ENCODE data around the gene LMBR1.

The LMBR1 gene

DNA sequence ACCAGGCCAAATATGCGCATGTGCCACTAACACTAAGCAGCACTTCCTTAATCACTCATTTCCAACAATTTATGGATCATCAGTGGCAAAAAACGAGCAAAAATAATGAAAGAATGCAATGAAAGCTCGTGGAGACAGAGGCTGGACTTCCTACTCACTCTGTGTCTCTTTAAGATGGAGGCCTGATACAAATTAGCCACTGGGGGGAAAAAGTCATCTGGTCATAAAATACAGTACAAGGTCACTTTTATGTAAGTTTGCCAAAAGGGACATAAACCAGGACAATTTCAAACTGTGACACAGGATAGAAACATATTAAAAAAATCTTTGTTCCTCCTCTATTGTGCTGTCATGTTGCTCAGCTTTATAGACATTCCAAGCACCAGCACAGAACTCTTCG, 101.7 kb downstream of the LMBR1 start:
- no peak for DNase-seq

GRCh38 chr7:156790264-156790663, 102.7 kb downstream of the LMBR1 start:
- DNase-seq = no peak

DNA sequence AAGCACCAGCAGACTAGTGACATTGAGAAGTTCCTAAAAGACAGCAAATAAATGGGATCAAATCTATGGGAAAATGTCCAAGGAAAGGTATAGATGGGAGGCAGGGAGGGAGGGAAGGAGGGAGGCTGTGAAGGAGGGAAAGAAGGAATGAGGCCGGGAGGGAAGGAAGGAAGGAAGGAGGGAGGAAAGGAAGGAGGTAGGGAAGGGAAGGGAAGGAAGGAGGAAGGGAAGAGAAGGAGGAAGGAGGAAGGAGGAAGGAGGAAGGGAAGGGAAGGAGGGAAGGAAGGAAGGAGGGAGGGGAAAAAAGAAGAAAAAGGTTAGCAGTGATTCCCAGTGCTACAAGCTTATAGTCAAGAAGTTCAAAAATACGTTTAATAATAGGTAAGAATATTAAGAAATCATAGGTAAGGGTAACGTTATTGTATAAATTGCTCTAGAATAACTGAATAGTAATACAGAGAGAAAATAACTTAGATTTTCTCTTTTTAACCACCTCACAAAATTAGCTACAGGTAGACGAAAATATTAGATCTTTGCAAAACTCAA, 106.9 kb downstream of the LMBR1 start:
- DNase-seq = no peak

DNA sequence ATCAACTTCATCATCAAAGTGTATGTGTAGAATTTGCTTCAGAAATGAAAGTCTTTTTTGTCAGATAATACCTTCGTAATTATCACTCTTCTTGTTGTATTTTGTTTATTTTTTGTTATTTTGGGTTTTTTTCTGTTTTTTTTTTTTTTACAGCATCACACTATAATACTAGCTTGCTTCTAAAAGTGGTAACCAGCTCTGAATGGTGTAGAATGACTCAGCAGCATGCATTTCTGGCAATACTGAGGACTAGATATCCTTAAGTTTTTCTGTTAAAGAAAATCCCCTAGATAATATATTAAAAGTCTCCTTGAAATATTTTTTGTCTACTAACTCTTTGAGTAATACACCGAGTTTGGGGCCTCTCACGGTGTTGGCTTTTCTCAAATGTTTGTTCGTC, 109.1 kb downstream of the LMBR1 start:
- no peak for DNase-seq

DNA sequence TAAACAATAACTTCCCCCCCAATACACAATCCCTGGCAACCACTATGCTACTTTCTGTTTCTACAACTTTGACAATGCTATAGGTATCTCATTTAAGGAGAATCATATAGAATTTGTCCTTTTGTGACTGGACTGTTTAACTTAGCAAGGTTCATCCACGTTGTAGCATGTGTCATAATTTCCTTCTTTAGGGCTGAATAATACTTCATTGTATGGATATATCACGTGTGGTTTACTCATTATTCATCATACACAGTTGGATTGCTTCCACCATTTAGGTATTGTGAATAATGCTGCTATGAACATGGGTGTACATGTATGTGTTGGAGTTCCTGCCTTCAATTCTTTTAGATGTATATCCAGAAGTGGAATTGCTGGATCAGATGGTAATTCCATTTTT, 111.0 kb downstream of the LMBR1 start:
- DNase-seq = no peak

GRCh38 chr7:156780724-156781455, 112.1 kb downstream of the LMBR1 start:
- DNase-seq = no peak

GRCh38 chr7:156778668-156779067, 114.3 kb downstream of the LMBR1 start:
- DNase-seq = no peak

- no peak for DNase-seq
Observed at GRCh38 chr7:156778201-156778600, 114.8 kb downstream of the LMBR1 start.

- DNase-seq = no peak
Observed at GRCh38 chr7:156777364-156778069, 115.5 kb downstream of the LMBR1 start.

- no peak for DNase-seq
Observed at GRCh38 chr7:156776527-156776926, 116.5 kb downstream of the LMBR1 start.

DNA sequence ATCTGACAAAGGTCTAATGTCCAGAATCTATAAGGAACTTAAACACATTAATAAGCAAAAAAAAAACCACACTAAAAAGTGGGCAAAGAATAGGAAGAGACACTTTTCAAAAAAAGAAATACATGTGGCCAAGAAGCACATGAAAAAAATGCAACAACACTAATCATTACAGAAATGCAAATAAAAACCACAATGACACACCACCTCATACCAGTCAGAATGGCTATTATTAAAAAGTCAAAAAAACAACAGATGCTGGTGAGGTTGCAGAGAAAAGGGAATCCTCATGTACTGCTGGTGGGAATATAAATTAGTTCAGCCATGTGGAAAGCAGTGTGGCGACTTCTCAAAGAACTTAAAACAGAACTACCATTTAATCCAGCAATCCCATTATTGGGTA, 119.0 kb downstream of the LMBR1 start:
- no peak for DNase-seq

GRCh38 chr7:156772725-156773124, 120.3 kb downstream of the LMBR1 start:
- DNase-seq = no peak

DNA sequence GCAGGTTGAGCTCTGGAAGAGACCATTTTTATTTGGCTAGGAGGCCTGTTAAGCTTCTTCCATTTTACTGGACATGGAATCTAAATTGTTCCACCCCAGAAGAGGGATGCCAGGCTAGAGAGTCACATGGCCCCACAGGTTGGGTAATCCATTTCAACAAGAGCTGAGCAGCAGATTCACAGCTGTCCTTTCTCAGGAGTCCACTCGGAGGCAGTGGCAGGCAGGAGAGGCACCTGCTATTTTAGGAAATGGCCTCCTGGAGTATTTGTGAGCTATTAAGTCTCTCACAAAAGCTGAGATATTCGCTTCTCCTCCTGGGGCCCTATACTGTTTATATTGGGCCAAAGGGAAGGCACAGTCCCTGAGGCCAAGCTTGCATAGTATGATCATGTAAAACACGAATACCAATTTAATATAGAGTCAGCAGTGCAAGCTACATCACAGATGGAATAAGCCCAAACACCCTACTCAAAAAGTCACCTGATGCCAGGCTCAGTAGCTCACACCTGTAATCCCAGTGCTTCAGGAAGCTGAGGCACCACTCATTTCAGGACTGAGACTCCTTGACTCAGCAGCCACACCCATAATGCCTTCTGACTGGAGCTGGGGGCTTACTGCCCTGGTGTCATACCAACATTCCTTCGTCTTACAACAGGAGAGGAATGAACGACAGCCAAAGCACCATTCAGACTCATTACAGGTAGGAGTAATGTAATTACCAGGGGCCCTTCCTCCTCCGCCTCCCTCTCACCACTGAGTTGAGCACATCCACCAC, 124.1 kb downstream of the LMBR1 start:
- DNase-seq = no peak

GRCh38 chr7:156766666-156767065, 126.3 kb downstream of the LMBR1 start:
- DNase-seq = no peak

GRCh38 chr7:156765901-156766656, 126.9 kb downstream of the LMBR1 start:
- no peak for DNase-seq

GRCh38 chr7:156764766-156765165, 128.2 kb downstream of the LMBR1 start:
- no peak for DNase-seq

DNA sequence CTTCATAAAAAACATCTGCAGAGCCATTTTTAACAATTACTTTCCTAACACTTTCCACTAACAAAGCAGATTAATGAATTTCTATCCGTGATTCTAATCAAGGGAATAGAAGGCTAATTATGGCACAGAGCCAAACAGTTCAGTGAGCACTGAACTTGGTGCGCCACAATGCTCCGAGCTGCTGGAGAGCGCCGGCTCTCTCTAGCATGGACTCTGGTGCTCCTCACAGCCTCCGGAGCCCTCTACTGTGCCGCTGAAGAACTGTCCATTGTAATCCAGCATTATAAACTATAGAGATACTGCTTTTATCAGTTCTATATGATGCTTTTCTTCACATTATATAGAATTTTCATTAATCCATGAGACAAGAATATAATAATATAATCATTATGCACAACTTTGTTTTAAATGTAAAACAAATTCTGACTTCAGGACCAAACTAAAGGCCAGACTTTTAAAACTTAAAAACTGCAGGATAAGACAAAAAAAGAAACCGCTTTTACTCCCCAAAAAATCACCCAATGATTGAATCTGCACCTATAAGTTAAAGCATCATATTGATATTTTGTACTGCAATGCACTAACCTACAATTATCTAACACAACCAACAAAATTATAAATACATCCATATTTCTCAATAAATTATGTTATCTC, 128.8 kb downstream of the LMBR1 start:
- DNase-seq = peak; percentile 57

DNA sequence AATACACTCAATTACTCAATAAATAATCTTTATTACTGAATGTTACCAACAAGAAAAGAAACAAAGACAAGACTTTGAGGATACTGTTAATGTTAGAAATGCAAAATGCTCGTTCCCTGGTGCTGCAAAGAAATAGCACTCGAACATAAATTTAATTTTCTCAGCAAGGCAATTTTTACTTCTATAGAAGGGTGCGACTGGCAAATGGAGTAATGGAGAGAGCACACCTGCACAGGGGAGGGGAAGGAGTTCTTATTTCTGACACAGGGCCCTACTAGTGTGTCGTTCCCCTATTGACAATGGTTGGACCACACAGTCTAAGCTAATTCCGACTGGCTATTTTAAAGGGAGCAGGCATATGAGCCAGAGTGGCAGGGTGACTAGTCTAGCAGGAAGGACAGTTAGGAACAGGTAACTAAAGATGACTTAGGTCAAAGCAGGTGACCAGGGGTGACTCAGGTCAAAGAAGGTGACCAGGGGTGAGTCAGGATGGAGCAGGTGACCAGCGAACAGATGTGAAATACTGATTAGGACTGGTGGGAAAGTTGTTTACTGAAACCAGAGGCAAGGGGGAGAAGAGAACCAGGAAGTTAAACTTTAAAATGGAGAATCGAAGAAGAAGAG, 133.3 kb downstream of the LMBR1 start:
- no peak for DNase-seq

- DNase-seq = no peak
Observed at GRCh38 chr7:156759143-156759542, 133.8 kb downstream of the LMBR1 start.

- DNase-seq = no peak
Observed at GRCh38 chr7:156754201-156754600, 138.8 kb downstream of the LMBR1 start.

- no peak for DNase-seq
Observed at GRCh38 chr7:156753630-156754029, 139.4 kb downstream of the LMBR1 start.

- no peak for DNase-seq
Observed at GRCh38 chr7:156753229-156753560, 139.8 kb downstream of the LMBR1 start.
